ENCODE measurements around the gene AFF3.

DNA sequence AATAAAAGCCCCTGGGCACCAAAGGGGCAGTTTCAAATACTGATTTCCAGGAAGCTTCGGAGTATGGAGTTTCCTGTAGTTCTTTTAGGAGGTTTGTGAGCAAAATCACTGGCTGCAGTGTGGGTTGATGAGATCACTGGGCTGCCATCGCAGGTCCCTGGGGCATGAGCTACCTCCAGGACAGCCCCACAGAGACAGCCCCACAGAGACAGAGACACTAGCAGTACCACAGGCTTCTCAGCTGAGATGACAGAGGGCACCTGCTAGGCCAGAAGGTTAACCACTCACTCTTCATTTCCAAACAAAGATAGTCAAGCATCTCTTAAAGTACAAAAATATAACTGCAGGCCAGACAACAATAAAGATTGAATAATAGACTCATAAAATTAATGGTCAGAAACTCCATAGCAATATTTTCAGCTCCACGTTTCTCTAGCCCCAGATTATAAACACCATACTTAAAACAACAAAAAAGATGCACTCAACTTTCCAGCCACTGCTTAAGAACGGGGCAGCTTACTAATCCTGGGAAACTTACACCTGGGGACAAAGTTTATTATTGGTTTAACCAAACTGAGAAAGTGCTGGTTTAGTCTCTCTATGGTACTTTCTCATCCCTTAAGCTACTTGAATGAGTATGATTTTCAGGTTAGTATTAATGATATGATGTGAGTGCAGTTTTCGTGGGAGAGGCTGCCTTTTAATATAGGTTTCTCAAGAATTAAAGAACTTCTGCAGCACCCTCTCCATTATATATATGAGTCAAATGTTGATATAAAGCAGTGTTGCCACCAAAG is 11.6 kb downstream of the AFF3 start:
- TF ChIP-seq CTCF (conservative IDR thresholded peaks at IDR 0.05; ENCODE audit: low read depth, low read length) (no peak), EZH2 (IDR thresholded peaks at IDR 0.05; ENCODE audit: borderline replicate concordance, low read depth, low read length, poor library complexity, severe bottlenecking) (no peak)

Measured in A673 (cell line).